A549 (cell line): ENCODE measurements around the gene BICRA. TPM values are rescaled to one million over a fixed set of nuclear protein-coding genes. Genes with fewer than 3 reads are reported as not detected.

Experiments
- ATAC-seq, 2 experiments: fragments of 200-7000 bp in 1 of 2; fragments of >200 bp in 1 of 2; cut with Nextera tagmentation in 1 of 2; cut with Tn5 transposase in 1 of 2; 3 replicates each; pipeline versions ENCODE4 v1.8.0 to v1.9.1; 2018 to 2020; ENCODE audit warnings: mild to moderate bottlenecking in 1 of 2, moderate library complexity in 1 of 2
- CTCF ChIA-PET: fragments of 300-600 bp; sonication (Branson Sonifier 250); formaldehyde crosslinking; extraction: SDS; loops from one replicate; lab custom pipeline; 2021; ENCODE audit warnings: antibody characterized with exemption, inconsistent platforms; lab: Yijun Ruan, JAX
- POLR2A ChIA-PET: fragments of 350-600 bp; formaldehyde crosslinking; extraction: SDS; loops from one replicate; lab custom pipeline; 2021; ENCODE audit warnings: antibody characterized with exemption, inconsistent platforms; lab: Yijun Ruan, JAX
- DNase-seq, 2 experiments: peaks; one replicate each; pipeline versions ENCODE4 v3.0.0 to v3.0.0-alpha.2; 2011 to 2016; ENCODE audit warnings: low read depth in 1 of 2, low spot score in 1 of 2
- FAIRE-seq: peaks from 2 replicates; lab custom pipeline; 2011; peaks lifted over from hg19 to GRCh38; lab: Jason Lieb, UNC
- H3K27ac ChIP-seq, 2 experiments: fragments of >200 bp; sonication (Bioruptor Twin); formaldehyde crosslinking; 3 replicates each; pipeline ENCODE4 v1.5.1; 2016 to 2017
- H3K4me1 ChIP-seq: fragments of >200 bp; sonication (Bioruptor Twin); formaldehyde crosslinking; 3 replicates; pipeline ENCODE4 v1.6.1; 2016
- H3K4me2 ChIP-seq: fragments of >200 bp; sonication (Bioruptor Twin); formaldehyde crosslinking; 3 replicates; pipeline ENCODE4 v1.6.1; 2016
- H3K4me3 ChIP-seq: fragments of >200 bp; sonication (Bioruptor Twin); formaldehyde crosslinking; 3 replicates; pipeline ENCODE4 v1.5.1; 2016
- H3K9me3 ChIP-seq: fragments of >200 bp; sonication (Bioruptor Twin); formaldehyde crosslinking; 3 replicates; pipeline ENCODE4 v1.6.1; 2016
- BHLHE40 ChIP-seq: IDR thresholded peaks from 2 replicates; pipeline ENCODE4 v1.6.1; 2012; ENCODE audit warnings: low read depth, low read length, inconsistent platforms
- CHD2 ChIP-seq: fragments of 150-350 bp; IDR thresholded peaks from 2 replicates; pipeline ENCODE4 v1.6.1; 2014; ENCODE audit warnings: low read length; ENCODE audit not compliant: partially characterized antibody
- ESRRA ChIP-seq: fragments of 150-350 bp; IDR thresholded peaks from 2 replicates; pipeline ENCODE4 v1.6.1; 2014; ENCODE audit warnings: mild to moderate bottlenecking, low read length, borderline replicate concordance
- HOXB5 ChIP-seq: fragments of 250-450 bp; sonication (Bioruptor Pico); IDR thresholded peaks from 2 replicates; pipeline ENCODE4 v1.5.0; 2020; ENCODE audit warnings: mild to moderate bottlenecking, moderate library complexity
- KDM5A ChIP-seq: fragments of 200-600 bp; sonication (generic); IDR thresholded peaks from 2 replicates; pipeline ENCODE4 v1.6.1; 2016; ENCODE audit warnings: antibody characterized with exemption, mild to moderate bottlenecking
- MAZ ChIP-seq: fragments of 150-350 bp; IDR thresholded peaks from 2 replicates; pipeline ENCODE4 v1.6.1; 2014; ENCODE audit warnings: antibody characterized with exemption, low read depth, low read length, borderline replicate concordance
- NFE2L2 ChIP-seq: fragments of 150-350 bp; conservative IDR thresholded peaks from 2 replicates; pipeline ENCODE4 v1.6.1; 2014; ENCODE audit warnings: low read length
- RAD21 ChIP-seq, 2 experiments: fragments of >200 bp in 1 of 2; sonication (Bioruptor Twin) in 1 of 2; formaldehyde crosslinking in 1 of 2; IDR thresholded peaks in 1 of 2; conservative IDR thresholded peaks in 1 of 2; 2 replicates in 1 of 2; 3 replicates in 1 of 2; pipeline ENCODE4 v1.6.1; 2012 to 2018; ENCODE audit warnings: inconsistent platforms in 1 of 2
- RCOR1 ChIP-seq: fragments of 150-350 bp; IDR thresholded peaks from 2 replicates; pipeline ENCODE4 v1.6.1; 2014; ENCODE audit warnings: antibody characterized with exemption, low read length, low read depth
- SMC3 ChIP-seq: fragments of >200 bp; sonication (Bioruptor Twin); formaldehyde crosslinking; IDR thresholded peaks from 3 replicates; pipeline ENCODE4 v1.6.1; 2018; ENCODE audit warnings: inconsistent platforms
- TP53 ChIP-seq: fragments of 250-450 bp; sonication (Bioruptor Pico); IDR thresholded peaks from 2 replicates; pipeline ENCODE4 v1.5.0; 2021; ENCODE audit warnings: mild to moderate bottlenecking, moderate library complexity
- WGBS: methylation state at CpG from one replicate; pipeline ENCODE4 v1.1.6; 2017; ENCODE audit errors: missing lambda C conversion rate; 5-methylcytosine and 5-hydroxymethylcytosine counted together
- polyA plus RNA-seq, 4 experiments: library from polyadenylated mRNA; depleted of rRNA in 3 of 4; stranded (reverse); fragments of >200 nt; fragmentation: RNase III in 1 of 4; extraction: RNeasy Plus Mini Kit Qiagen cat#74134 plus additional on column Dnase treatment in 1 of 4; gene quantifications; 2 replicates in 3 of 4; 3 replicates in 1 of 4; pipeline ENCODE4 v1.2.3, GENCODE V29; 2011 to 2017
- TF ChIP-seq, protein P1 (sequence below): IDR thresholded peaks from 2 replicates; pipeline ENCODE4 v1.6.1; 2012
- TF ChIP-seq, protein P2 (sequence below): IDR thresholded peaks from 2 replicates; pipeline ENCODE4 v1.6.1; 2012; ENCODE audit warnings: low read depth, borderline replicate concordance
- TF ChIP-seq, protein P3 (sequence below): fragments of >200 bp; sonication (Bioruptor Twin); formaldehyde crosslinking; IDR thresholded peaks from 3 replicates; pipeline ENCODE4 v1.5.1; 2016
- TF ChIP-seq, protein P4 (sequence below): fragments of 250-450 bp; sonication (Bioruptor Pico); IDR thresholded peaks from 2 replicates; pipeline ENCODE4 v1.5.0; 2020; ENCODE audit warnings: low read depth, mild to moderate bottlenecking, moderate library complexity
- TF ChIP-seq, protein P5 (sequence below): IDR thresholded peaks from 2 replicates; pipeline ENCODE4 v1.6.1; 2012

Gene BICRA
- polyA plus RNA-seq, 2 of the 4 experiments (the other 2 are of a cell fraction), result 0.83 to 12.4 TPM

DNA sequence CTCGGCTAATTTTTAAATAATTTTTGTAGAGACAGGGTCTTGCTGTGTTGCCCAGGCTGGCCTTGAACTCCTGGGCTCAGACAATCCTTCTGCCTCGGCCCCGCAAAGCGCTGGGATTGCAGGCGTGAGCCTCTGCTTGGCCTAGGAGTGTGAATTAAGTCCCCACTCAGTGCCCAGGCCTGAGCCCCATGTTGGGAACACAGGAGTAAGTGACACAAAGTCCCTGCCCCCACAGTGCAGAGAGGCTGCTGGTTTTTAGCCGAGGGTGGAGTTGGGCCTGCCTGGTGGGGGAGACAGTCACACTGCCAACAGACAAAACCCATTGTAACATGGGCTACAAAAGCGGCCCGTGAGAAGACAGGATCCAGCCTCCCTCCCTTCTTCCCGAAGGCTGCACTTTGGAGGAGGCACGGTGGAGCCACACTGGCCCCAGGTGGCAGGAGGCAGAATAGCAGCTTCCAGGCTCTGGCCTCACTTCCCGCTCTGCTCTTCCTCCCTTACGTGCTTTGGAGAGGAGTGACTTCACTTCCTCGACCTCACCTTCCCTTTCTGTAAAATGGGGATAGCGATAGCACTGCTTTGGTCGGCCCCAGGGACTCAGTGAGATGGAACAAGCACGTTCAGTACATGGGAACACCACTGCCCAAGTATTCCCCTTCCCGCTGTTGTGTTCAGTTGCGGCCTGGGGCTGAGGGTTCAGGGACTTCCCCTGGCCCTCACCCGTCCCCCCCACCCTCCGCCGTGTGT is 89.1 kb downstream of the BICRA start:
- POLR2A ChIA-PET, result interaction anchor here (0.7 kb wide), 1 partner anchor 210 kb away, joined by 4 read pairs; no protein-coding TSS in a partner anchor
- H3K4me1 ChIP-seq, result peaks cover 4% of the 10 kb centered on the region
- CTCF ChIA-PET, result interaction anchor here (0.6 to 23.3 kb wide), 52 partner anchors 10 to 404 kb away, joined by 3 to 1389 read pairs (median 6); partner anchors contain the start of genes DHX34, EHD2, KPTN and NAPA
- ATAC-seq (peak; percentile 80 to 88), FAIRE-seq (peak; percentile 99), DNase-seq (peak; percentile 90 to 94)
- peak overlapping the region; percentile 36; the same call in 2 of the 3 replicates for H3K4me2 ChIP-seq
- no peaks in the 10 kb centered on the region for H3K9me3 ChIP-seq
- 31% methylated on average over 19 of the region's 21 CpGs for WGBS
- H3K27ac ChIP-seq, result peak overlapping the region; percentile 59 to 77; a peak in 5 of 6 replicates
- TF ChIP-seq CHD2 (no peak), NFE2L2 (no peak), MAZ (0 out of 2 replicates have a peak, but pooled peaks have one; percentile 51), SMC3 (peak; percentile 94), RCOR1 (peak; percentile 96), ESRRA (0 out of 2 replicates have a peak, but pooled peaks have one; percentile 35), RAD21 (conservative IDR thresholded peaks at IDR 0.05 in 1 of 2, IDR thresholded peaks at IDR 0.05 in 1 of 2) (peak; percentile 98 to 100), KDM5A (no peak), HOXB5 (CRISPR knock-in tag) (no peak), TP53 (CRISPR knock-in tag) (no peak)
- TF ChIP-seq, protein P1, sequence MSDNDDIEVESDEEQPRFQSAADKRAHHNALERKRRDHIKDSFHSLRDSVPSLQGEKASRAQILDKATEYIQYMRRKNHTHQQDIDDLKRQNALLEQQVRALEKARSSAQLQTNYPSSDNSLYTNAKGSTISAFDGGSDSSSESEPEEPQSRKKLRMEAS, result peak; percentile 23; the same call in 1 of the 2 replicates
- TF ChIP-seq, protein P2, sequence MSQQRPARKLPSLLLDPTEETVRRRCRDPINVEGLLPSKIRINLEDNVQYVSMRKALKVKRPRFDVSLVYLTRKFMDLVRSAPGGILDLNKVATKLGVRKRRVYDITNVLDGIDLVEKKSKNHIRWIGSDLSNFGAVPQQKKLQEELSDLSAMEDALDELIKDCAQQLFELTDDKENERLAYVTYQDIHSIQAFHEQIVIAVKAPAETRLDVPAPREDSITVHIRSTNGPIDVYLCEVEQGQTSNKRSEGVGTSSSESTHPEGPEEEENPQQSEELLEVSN, result 0 out of 2 replicates have a peak, but pooled peaks have one; percentile 18
- TF ChIP-seq, protein P3, sequence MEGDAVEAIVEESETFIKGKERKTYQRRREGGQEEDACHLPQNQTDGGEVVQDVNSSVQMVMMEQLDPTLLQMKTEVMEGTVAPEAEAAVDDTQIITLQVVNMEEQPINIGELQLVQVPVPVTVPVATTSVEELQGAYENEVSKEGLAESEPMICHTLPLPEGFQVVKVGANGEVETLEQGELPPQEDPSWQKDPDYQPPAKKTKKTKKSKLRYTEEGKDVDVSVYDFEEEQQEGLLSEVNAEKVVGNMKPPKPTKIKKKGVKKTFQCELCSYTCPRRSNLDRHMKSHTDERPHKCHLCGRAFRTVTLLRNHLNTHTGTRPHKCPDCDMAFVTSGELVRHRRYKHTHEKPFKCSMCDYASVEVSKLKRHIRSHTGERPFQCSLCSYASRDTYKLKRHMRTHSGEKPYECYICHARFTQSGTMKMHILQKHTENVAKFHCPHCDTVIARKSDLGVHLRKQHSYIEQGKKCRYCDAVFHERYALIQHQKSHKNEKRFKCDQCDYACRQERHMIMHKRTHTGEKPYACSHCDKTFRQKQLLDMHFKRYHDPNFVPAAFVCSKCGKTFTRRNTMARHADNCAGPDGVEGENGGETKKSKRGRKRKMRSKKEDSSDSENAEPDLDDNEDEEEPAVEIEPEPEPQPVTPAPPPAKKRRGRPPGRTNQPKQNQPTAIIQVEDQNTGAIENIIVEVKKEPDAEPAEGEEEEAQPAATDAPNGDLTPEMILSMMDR, result peak; percentile 97
- H3K4me3 ChIP-seq, result no peak overlapping the region

DNA sequence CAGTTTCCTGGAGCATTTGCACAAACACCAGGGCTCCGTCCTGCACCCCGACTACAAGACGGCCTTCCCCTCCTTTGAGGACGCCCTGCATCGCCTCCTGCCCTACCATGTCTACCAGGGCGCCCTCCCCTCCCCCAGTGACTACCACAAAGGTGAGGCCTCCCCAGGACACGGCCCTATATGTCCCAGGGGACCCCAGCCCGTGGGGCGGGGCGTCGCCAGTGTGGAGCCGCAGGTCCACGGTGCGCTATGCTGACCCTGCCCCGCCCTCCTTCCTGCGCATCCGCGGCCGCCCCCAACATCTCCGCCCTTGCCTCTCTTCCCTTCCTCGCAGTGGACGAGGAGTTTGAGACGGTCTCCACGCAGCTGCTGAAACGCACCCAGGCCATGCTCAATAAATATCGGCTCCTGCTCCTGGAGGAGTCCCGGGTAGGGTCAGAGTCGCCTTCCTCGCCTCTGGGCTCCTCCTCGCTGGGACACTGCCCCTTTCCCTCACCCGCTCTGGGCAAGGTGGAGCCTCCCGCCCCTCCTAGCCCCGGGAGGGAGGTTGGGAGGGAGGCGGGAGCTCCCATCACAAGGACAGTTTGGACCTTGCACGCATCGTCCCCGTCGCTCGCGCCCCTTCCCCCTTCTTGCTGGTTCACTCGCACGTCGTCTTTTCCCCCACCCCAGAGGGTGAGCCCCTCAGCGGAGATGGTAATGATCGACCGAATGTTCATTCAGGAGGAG is 89.9 kb downstream of the BICRA start:
- no peak overlapping the region for H3K27ac ChIP-seq
- peak; percentile 4 to 37; a peak in 3 of 6 replicates for ATAC-seq
- H3K4me1 ChIP-seq, result peaks cover 8% of the 10 kb centered on the region
- 74% methylated on average over 46 of the region's 46 CpGs for WGBS
- H3K4me2 ChIP-seq, result no peak overlapping the region
- TF ChIP-seq, protein P2, result no peak
- no peak for TF ChIP-seq TP53 (CRISPR knock-in tag)
- TF ChIP-seq, protein P3, result no peak
- TF ChIP-seq, protein P4, sequence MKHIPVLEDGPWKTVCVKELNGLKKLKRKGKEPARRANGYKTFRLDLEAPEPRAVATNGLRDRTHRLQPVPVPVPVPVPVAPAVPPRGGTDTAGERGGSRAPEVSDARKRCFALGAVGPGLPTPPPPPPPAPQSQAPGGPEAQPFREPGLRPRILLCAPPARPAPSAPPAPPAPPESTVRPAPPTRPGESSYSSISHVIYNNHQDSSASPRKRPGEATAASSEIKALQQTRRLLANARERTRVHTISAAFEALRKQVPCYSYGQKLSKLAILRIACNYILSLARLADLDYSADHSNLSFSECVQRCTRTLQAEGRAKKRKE (CRISPR knock-in tag), result no peak
- TF ChIP-seq, protein P1, result 0 out of 2 replicates have a peak, but pooled peaks have one; percentile 1
- TF ChIP-seq, protein P5, sequence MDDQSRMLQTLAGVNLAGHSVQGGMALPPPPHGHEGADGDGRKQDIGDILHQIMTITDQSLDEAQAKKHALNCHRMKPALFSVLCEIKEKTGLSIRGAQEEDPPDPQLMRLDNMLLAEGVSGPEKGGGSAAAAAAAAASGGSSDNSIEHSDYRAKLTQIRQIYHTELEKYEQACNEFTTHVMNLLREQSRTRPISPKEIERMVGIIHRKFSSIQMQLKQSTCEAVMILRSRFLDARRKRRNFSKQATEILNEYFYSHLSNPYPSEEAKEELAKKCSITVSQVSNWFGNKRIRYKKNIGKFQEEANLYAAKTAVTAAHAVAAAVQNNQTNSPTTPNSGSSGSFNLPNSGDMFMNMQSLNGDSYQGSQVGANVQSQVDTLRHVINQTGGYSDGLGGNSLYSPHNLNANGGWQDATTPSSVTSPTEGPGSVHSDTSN, result no peak
- TF ChIP-seq BHLHE40, result no peak
- TF ChIP-seq HOXB5 (CRISPR knock-in tag), result no peak
- TF ChIP-seq, all 56 proteins: peak for 1
- CTCF ChIA-PET, result interaction anchor here (0.6 to 23.3 kb wide), 71 partner anchors 11 to 405 kb away, joined by 3 to 1389 read pairs (median 5); partner anchors contain the start of genes DHX34, EHD2, KPTN and NAPA
- Histone ChIP-seq H3K9me3 (no peaks in the 10 kb centered on the region), H3K4me3 (no peak overlapping the region)
- no peak for FAIRE-seq
- DNase-seq, result no peak
- POLR2A ChIA-PET, result interaction anchor here (0.6 to 0.7 kb wide), 2 partner anchors 25 to 99 kb away, joined by 3 to 4 read pairs; no protein-coding TSS in a partner anchor
